Fibroblast of mammary gland (primary cell): ENCODE measurements around the gene PLXNB2.

Source experiments
- DNase-seq: peaks from one replicate; pipeline ENCODE4 v3.0.0-alpha.2; 2010; ENCODE audit warnings: low read depth
- H3K4me3 ChIP-seq: 2 replicates; pipeline ENCODE4 v1.5.1; 2011; ENCODE audit warnings: low read depth, mild to moderate bottlenecking, low read length, moderate library complexity; ENCODE audit not compliant: control insufficient read depth
- TF ChIP-seq, protein P1 (sequence below): conservative IDR thresholded peaks from 2 replicates; pipeline ENCODE4 v1.5.1; 2011; ENCODE audit warnings: low read depth, low read length, inconsistent platforms; ENCODE audit not compliant: control insufficient read depth, insufficient read depth

The PLXNB2 gene

GRCh38 chr22:50297510-50298265 lies 9.8 kb downstream of the PLXNB2 start:
- no peak for DNase-seq
- H3K4me3 ChIP-seq, result no peak overlapping the region
- TF ChIP-seq, protein P1, sequence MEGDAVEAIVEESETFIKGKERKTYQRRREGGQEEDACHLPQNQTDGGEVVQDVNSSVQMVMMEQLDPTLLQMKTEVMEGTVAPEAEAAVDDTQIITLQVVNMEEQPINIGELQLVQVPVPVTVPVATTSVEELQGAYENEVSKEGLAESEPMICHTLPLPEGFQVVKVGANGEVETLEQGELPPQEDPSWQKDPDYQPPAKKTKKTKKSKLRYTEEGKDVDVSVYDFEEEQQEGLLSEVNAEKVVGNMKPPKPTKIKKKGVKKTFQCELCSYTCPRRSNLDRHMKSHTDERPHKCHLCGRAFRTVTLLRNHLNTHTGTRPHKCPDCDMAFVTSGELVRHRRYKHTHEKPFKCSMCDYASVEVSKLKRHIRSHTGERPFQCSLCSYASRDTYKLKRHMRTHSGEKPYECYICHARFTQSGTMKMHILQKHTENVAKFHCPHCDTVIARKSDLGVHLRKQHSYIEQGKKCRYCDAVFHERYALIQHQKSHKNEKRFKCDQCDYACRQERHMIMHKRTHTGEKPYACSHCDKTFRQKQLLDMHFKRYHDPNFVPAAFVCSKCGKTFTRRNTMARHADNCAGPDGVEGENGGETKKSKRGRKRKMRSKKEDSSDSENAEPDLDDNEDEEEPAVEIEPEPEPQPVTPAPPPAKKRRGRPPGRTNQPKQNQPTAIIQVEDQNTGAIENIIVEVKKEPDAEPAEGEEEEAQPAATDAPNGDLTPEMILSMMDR, result no peak

DNA sequence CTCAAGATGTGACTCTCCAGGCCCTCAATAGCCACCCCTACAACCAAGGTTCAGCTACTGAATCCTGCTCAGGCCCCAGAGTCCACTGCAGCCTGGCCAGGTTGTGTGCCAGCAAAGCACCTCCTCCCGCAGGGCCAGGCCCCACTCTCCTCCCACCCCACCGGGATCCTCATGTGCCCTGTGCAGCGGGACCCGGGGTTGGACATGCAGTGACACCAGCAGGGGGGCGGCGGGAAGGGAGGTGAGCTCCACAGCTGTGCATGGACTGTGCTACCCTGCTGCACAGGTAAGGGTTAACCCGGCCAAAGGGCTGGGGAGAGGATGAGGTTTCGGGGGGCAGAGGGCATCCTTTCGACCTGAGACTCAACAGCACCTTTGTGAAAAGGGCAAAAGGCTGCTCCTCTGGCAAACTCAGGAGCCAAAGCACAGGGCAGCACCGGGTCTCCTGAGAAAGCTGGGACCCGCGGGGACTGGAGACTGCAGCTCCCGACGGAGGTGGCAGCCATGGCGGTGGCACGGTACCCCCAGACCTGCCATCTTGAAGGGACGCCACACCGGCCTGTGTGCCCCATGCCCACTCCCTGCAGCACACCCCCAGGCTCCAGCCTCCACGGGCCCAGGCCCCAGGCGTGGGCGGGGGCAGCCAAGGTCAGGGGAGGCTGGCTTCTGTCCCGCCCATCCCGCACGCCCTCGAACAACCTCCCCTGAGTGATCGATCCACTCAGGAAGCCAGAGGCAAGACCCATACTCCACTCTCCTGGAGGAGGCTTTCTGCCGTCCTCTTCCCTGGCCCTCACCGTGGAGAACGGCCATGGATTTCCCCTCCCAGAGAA lies 10.6 kb downstream of the PLXNB2 start:
- H3K4me3 ChIP-seq, result no peak overlapping the region
- TF ChIP-seq, protein P1, result no peak
- DNase-seq, result no peak

GRCh38 chr22:50294319-50294656 lies 13.2 kb downstream of the PLXNB2 start:
- no peak overlapping the region for H3K4me3 ChIP-seq
- DNase-seq, result no peak
- TF ChIP-seq, protein P1, result no peak

DNA sequence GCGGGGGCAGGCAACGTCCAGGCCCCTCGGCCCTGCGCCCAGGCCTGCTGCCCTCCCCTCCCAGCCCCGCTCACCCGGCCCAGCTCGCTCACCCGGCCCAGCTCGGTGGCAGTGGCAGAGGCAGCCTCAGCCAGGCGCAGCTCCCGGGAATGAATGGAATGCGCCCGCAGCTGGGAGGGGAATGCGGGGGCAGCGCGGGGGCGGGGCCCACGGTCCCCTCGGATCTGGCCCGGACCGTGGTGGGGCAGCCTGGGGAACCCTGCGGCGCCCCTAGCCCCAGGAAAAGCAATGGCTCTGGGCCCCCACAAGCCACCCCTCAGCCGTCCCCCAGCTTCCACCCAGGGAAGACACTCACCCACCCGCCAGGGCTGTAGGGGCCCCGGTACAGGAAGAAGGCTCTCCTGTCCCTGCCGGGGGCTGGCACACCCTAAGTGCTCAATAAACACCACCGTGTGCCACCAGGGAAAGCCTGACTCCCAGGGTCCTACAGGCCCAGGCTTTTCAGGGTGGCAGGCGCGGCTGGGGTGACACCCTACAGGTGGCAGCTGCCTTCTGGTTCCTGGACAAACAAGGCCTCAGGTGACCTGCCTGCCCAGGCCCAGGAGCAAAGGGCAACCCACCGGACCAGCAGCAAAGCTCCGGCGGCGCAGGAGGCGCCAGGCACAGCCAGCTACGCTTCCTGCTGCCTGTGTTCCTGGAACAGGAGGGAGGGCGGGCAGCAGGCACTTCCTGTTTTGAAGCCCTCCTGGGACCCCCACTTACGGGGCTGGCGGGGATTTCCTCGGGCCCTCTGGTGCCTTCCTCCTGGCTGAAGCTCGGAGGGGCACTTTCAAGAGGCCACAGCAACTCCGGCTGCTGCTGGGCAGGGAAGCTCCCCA lies 13.8 kb downstream of the PLXNB2 start:
- TF ChIP-seq, protein P1, result no peak
- H3K4me3 ChIP-seq, result no peak overlapping the region
- DNase-seq, result peak; percentile 37

- TF ChIP-seq, protein P1, result no peak
- H3K4me3 ChIP-seq, result no peak overlapping the region
- no peak for DNase-seq
Measured at GRCh38 chr22:50292643-50293440, 14.6 kb downstream of the PLXNB2 start.
